ENCODE results near the gene JCHAIN. TPM values are rescaled to one million over a fixed set of nuclear protein-coding genes. Genes with fewer than 3 reads are reported as not detected.
"Not testable (repeated sequence)": the region's sequence is repeated elsewhere in the genome, so short reads cannot be mapped to it uniquely, and the experiment has no call there.

JCHAIN gene
- total RNA-seq, 1 donor from 2014 or later = 0.47 TPM

DNA sequence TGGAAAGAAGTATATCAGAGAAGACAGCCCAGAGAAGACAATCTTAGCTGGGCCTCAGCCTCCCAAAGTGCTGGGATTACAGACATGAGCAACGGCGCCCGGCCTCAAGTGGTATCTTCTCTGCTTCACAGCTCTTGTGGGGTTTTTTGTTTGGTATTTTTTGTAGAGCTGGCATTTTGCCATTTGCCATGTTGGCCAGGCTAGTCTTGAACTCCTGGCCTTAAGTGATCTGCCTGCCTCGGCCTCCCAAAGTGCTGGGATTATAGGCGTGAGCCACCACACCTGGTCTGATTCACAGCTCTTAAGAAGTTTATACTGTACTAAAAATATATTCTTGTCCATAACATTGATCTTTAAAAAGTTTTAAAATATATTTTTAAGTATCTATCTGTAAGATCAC lies 34.4 kb upstream of the JCHAIN start:
- TF ChIP-seq, protein P1, sequence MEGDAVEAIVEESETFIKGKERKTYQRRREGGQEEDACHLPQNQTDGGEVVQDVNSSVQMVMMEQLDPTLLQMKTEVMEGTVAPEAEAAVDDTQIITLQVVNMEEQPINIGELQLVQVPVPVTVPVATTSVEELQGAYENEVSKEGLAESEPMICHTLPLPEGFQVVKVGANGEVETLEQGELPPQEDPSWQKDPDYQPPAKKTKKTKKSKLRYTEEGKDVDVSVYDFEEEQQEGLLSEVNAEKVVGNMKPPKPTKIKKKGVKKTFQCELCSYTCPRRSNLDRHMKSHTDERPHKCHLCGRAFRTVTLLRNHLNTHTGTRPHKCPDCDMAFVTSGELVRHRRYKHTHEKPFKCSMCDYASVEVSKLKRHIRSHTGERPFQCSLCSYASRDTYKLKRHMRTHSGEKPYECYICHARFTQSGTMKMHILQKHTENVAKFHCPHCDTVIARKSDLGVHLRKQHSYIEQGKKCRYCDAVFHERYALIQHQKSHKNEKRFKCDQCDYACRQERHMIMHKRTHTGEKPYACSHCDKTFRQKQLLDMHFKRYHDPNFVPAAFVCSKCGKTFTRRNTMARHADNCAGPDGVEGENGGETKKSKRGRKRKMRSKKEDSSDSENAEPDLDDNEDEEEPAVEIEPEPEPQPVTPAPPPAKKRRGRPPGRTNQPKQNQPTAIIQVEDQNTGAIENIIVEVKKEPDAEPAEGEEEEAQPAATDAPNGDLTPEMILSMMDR (IDR thresholded peaks at IDR 0.05; ENCODE audit: unreplicated experiment) = no peak
- no peak for DNase-seq (ENCODE audit: low spot score in 2 of 2, unreplicated experiment in 2 of 2)
- Mint-ChIP-seq H3K27ac (no peak overlapping the region), H3K4me3 (no peak overlapping the region), H3K36me3 (no peaks in the 10 kb centered on the region), H3K27me3 (ENCODE audit: low read depth) (no peaks in the 10 kb centered on the region), H3K9me3 (no peaks in the 10 kb centered on the region), H3K4me1 (peaks cover 16% of the 10 kb centered on the region)

DNA sequence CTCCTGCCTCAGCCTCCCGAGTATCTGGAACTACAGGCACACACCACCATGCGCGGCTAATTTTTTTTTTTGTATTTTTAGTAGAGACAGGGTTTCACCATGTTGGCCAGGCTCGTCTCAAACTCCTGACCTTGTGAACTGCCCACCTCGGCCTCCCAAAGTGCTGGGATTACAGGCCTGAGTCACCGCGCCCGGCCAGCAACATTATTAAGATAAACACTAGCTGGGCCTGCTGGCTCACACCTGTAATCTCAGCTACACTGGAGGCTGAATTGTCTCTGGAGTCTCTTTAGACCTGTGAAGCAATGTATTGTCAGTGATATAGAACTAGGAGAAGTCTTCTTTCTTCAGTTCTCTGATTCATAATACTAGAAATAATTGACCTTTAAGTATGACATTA lies 32.1 kb upstream of the JCHAIN start:
- H3K27ac Mint-ChIP-seq; H3K27me3 Mint-ChIP-seq (ENCODE audit: low read depth); DNase-seq (ENCODE audit: low spot score in 2 of 2, unreplicated experiment in 2 of 2): not testable (repeated sequence)

DNA sequence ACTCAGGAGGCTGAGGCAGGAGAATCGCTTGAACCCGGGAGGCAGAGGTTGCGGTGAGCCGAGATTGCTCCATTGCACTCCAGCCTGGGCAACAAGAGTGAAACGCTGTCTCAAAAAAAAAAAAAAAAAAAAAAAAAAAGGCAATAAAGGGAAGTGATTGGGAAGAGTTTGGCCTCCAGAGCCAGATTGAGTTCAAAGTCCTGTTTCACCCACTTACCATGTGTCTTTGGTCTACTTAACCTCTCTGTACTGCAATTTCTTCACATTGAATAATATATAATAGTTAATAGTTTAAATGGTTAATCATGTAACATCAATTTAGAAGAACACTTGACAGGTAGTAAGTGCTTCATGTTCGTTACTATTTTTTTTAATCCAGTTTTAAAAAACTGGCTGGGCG lies 28.3 kb upstream of the JCHAIN start:
- H3K4me3 Mint-ChIP-seq; H3K36me3 Mint-ChIP-seq; H3K9me3 Mint-ChIP-seq; DNase-seq (ENCODE audit: low spot score in 2 of 2, unreplicated experiment in 2 of 2); H3K27ac Mint-ChIP-seq; H3K27me3 Mint-ChIP-seq (ENCODE audit: low read depth): not testable (repeated sequence)
- peaks cover 14% of the 10 kb centered on the region for H3K4me1 Mint-ChIP-seq

More for the DNA sequence above, 32.1 kb upstream of the JCHAIN start:
- H3K4me1 Mint-ChIP-seq = peaks cover 12% of the 10 kb centered on the region
- H3K36me3 Mint-ChIP-seq, H3K4me3 Mint-ChIP-seq, H3K9me3 Mint-ChIP-seq: not testable (repeated sequence)

DNA sequence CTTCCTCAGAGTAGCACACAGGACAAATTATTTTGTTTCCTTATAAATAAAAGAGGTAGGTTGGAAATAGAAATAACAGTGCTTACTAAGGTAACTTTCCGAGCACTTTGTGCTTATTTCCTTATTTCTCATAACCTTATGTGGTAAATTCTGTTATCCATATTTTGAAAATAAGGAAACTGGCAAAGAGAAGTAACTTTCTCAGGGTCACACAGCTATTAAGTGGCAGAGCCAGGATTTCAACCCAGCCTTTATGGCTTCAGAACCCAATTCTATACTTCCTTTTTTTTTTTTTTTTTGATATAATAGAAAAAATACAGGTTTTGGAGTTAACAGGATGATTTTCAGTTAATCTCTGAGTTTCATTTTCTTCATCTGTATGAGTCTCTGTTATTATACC lies 25.4 kb upstream of the JCHAIN start:
- no peak overlapping the region for H3K4me3 Mint-ChIP-seq
- H3K9me3 Mint-ChIP-seq = no peaks in the 10 kb centered on the region
- peaks cover 33% of the 10 kb centered on the region for H3K4me1 Mint-ChIP-seq
- H3K27ac Mint-ChIP-seq = no peak overlapping the region
- no peaks in the 10 kb centered on the region for H3K27me3 Mint-ChIP-seq (ENCODE audit: low read depth)
- H3K36me3 Mint-ChIP-seq = peaks cover 5% of the 10 kb centered on the region
- no peak for DNase-seq (ENCODE audit: low spot score in 2 of 2, unreplicated experiment in 2 of 2)
- TF ChIP-seq, protein P1 (IDR thresholded peaks at IDR 0.05; ENCODE audit: unreplicated experiment) = no peak

DNA sequence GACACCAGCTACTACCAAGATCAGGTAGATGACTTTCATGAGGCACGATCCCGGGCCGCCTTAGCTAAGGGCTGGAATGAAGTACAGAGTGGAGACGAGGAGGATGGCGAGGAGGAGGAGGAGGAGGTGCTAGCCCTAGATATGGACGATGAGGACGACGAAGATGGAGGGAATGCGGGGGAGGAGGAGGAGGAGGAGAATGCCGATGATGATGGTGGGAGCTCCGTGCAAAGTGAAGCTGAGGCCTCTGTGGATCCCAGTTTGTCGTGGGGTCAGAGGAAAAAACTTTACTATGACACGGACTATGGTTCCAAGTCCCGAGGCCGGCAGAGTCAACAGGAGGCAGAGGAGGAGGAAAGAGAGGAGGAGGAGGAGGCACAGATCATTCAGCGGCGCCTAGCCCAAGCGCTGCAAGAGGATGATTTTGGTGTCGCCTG lies 22.5 kb upstream of the JCHAIN start:
- peaks cover 33% of the 10 kb centered on the region for H3K4me1 Mint-ChIP-seq
- H3K36me3 Mint-ChIP-seq = peaks cover 5% of the 10 kb centered on the region
- peak overlapping the region; percentile 98 for H3K27ac Mint-ChIP-seq
- H3K4me3 Mint-ChIP-seq = peak overlapping the region; percentile 95
- H3K27me3 Mint-ChIP-seq (ENCODE audit: low read depth) = no peaks in the 10 kb centered on the region
- TF ChIP-seq, protein P1 (IDR thresholded peaks at IDR 0.05; ENCODE audit: unreplicated experiment) = no peak
- peak in 1 of 2 experiments; percentile 38 for DNase-seq (ENCODE audit: low spot score in 2 of 2, unreplicated experiment in 2 of 2)
- no peaks in the 10 kb centered on the region for H3K9me3 Mint-ChIP-seq

DNA sequence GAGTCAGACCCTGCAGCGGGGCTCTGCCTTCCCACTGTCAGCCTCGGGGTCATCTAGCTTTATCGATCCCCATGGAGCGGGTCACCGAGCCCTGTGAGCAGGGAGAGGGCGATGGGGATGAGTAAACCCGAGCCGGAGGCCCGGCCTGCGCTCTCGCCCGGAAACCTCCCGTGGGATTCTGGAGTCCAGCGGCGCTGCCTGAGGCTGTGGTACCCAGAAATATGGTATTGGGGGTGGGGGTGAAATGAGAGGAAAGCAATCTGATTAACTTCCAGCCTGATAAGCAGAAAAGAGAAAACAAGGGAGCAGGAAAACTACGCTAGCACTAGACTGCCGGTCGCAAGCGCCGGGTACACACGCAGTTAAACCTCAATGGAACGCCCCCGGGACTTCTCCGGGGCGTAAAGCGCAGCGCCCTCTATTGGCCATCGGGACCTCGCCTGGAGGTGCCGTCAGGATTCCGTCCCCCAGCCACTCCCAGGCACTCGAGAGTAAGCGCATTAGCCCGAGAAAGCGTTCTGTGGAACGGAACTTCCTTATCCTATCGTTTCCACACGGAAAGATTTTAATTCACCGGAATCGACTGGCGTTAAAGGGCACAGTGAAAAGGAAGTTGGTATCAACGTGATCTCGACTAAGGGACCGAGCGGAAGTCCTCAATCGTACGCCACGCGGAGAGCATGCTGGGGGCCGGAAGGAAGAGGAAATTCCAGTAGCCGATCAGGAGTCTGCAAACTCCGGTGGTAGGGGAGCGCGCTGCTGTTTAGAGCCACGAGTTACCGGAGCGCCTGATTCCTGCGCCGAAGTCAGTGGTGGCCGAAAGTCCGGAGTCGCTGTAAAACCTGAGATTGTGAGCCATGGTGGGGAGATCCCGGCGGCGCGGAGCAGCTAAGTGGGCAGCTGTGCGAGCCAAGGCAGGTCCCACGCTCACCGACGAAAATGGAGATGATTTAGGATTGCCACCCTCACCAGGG lies 21.8 kb upstream of the JCHAIN start, which contains the start of gene UTP3:
Gene UTP3, plus strand, starts transcription at position 712 of the 974 bp plus-strand sequence. Its CDS starts 146 bp downstream, at position 858.
- H3K9me3 Mint-ChIP-seq = no peaks in the 10 kb centered on the region
- no peaks in the 10 kb centered on the region for H3K27me3 Mint-ChIP-seq (ENCODE audit: low read depth)
- H3K27ac Mint-ChIP-seq = peak within 1 kb of the TSS; percentile 98
- peaks cover 5% of the 10 kb centered on the region for H3K36me3 Mint-ChIP-seq
- peak; percentile 82 to 96 for DNase-seq (ENCODE audit: low spot score in 2 of 2, unreplicated experiment in 2 of 2)
- H3K4me3 Mint-ChIP-seq = peak within 1 kb of the TSS; percentile 95
- TF ChIP-seq, protein P1 (IDR thresholded peaks at IDR 0.05; ENCODE audit: unreplicated experiment) = peak; percentile 84
- peaks cover 33% of the 10 kb centered on the region for H3K4me1 Mint-ChIP-seq

All from mesothelial cell of epicardium (in vitro differentiated cells).